CD4-positive, alpha-beta T cell (primary cell): ENCODE measurements around the gene MKKS. TPM values are rescaled to one million over a fixed set of nuclear protein-coding genes. Genes with fewer than 3 reads are reported as not detected.
"Not testable (repeated sequence)": the region's sequence is repeated elsewhere in the genome, so short reads cannot be mapped to it uniquely, and the experiment has no call there.

ENCODE experiments used
- ATAC-seq: fragments of 200-7000 bp; cut with Tn5 transposase; one replicate; pipeline ENCODE4 v1.10.0; 2022; ENCODE audit warnings: mild to moderate bottlenecking; ENCODE audit not compliant: poor library complexity
- CTCF ChIA-PET: fragments of 350-600 bp; sonication (Branson Sonifier 250); formaldehyde crosslinking; loops from one replicate; lab custom pipeline; 2021; ENCODE audit warnings: antibody characterized with exemption, inconsistent platforms; lab: Charles Lee
- POLR2A ChIA-PET: fragments of 350-600 bp; sonication (Branson Sonifier 250); formaldehyde crosslinking; loops from one replicate; lab custom pipeline; 2021; ENCODE audit warnings: antibody characterized with exemption, inconsistent platforms; lab: Charles Lee
- DNase-seq, 14 experiments: peaks; one replicate each; pipeline ENCODE4 v3.0.0-alpha.2; 2013 to 2020; ENCODE audit warnings: mixed read lengths in 2 of 14
- H3K27ac ChIP-seq, 2 donors: one replicate each; pipeline versions ENCODE4 v1.5.1 to v1.7.0; 2013; ENCODE audit warnings: low read length in 2 of 2, low read depth in 1 of 2, mild to moderate bottlenecking in 1 of 2
- H3K27me3 ChIP-seq, 2 experiments: 1 replicate in 1 of 2; 2 replicates in 1 of 2; pipeline versions ENCODE4 v1.6.1 to v1.7.0; 2013; ENCODE audit warnings: low read length in 2 of 2, control low read depth in 1 of 2, mild to moderate bottlenecking in 1 of 2, moderate library complexity in 1 of 2; ENCODE audit not compliant: insufficient read depth in 2 of 2, control insufficient read depth in 1 of 2
- H3K36me3 ChIP-seq: one replicate; pipeline ENCODE4 v1.6.1; 2013; ENCODE audit warnings: low read length, control low read depth; ENCODE audit not compliant: insufficient read depth
- H3K4me1 ChIP-seq: one replicate; pipeline ENCODE4 v1.6.1; 2013; ENCODE audit warnings: low read length, control low read depth; ENCODE audit not compliant: insufficient read depth
- H3K4me3 ChIP-seq: one replicate; pipeline ENCODE4 v1.5.1; 2013; ENCODE audit warnings: mild to moderate bottlenecking, low read length, moderate library complexity
- H3K9me3 ChIP-seq, 2 experiments: 1 replicate in 1 of 2; 2 replicates in 1 of 2; pipeline versions ENCODE4 v1.6.1 to v1.7.0; 2013; ENCODE audit warnings: low read length in 2 of 2, mild to moderate bottlenecking in 2 of 2, control low read depth in 1 of 2, moderate library complexity in 1 of 2; ENCODE audit not compliant: control insufficient read depth in 1 of 2, insufficient read depth in 1 of 2
- H3K27ac Mint-ChIP-seq: one replicate; pipeline ENCODE4 v1.8.0; 2020; ENCODE audit warnings: mixed read lengths
- H3K27me3 Mint-ChIP-seq: one replicate; pipeline ENCODE4 v1.8.0; 2021; ENCODE audit warnings: mixed read lengths
- H3K36me3 Mint-ChIP-seq: one replicate; pipeline ENCODE4 v1.8.0; 2021; ENCODE audit warnings: low read depth, mixed read lengths
- H3K4me1 Mint-ChIP-seq: one replicate; pipeline ENCODE4 v1.8.0; 2021; ENCODE audit warnings: low read depth, mixed read lengths
- H3K4me3 Mint-ChIP-seq: one replicate; pipeline ENCODE4 v1.8.0; 2020; ENCODE audit warnings: mild to moderate bottlenecking, mixed read lengths
- H3K9me3 Mint-ChIP-seq: one replicate; pipeline ENCODE4 v1.8.0; 2020; ENCODE audit warnings: mixed read lengths
- CTCF ChIP-seq: fragments of 200-600 bp; IDR thresholded peaks from one replicate; pipeline ENCODE4 v1.8.0; 2022; ENCODE audit warnings: antibody characterized with exemption, mild to moderate bottlenecking
- intact Hi-C, 2 experiments: fragments of 100-400 bp; cut with DNase I in 1 of 2; cut with micrococcal nuclease in 1 of 2; formaldehyde crosslinking; loops; one replicate each; pipeline versions ENCODE4 v1.15.1 to v1.9.0; 2023 to 2025; cut with DNase I, micrococcal nuclease
- total RNA-seq, 174 experiments: library from RNA in 2 of 174; stranded (reverse) in 2 of 174; gene quantifications; one replicate each; pipeline ENCODE4 v1.2.3 and lab custom pipeline; 2021 to 2026

The MKKS gene
- total RNA-seq, 2 experiments from 2014 or later = 0.66 to 0.78 TPM

GRCh38 chr20:10419550-10420133, 14.4 kb downstream of the MKKS start:
- H3K36me3 ChIP-seq = peaks cover 24% of the 10 kb centered on the region
- Mint-ChIP-seq H3K4me1 (peaks cover 23% of the 10 kb centered on the region), H3K27me3 (no peaks in the 10 kb centered on the region), H3K36me3 (peaks cover 51% of the 10 kb centered on the region), H3K27ac (no peak overlapping the region), H3K4me3 (no peak overlapping the region), H3K9me3 (no peaks in the 10 kb centered on the region)
- H3K27me3 ChIP-seq = no peaks in the 10 kb centered on the region
- H3K4me3 ChIP-seq = no peak overlapping the region
- H3K27ac ChIP-seq = no peak overlapping the region
- POLR2A ChIA-PET = no interaction called here
- no peak for TF ChIP-seq CTCF
- H3K9me3 ChIP-seq = no peaks in the 10 kb centered on the region
- DNase-seq (no peak), ATAC-seq (no peak)
- intact Hi-C loops = loop anchor here in 1 of 2 experiments (10.0 kb wide), 1 partner anchor 1015 kb away; no protein-coding TSS in a partner anchor
- CTCF ChIA-PET = no interaction called here
- no peaks in the 10 kb centered on the region for H3K4me1 ChIP-seq

- H3K27ac ChIP-seq, POLR2A ChIA-PET, H3K9me3 ChIP-seq, H3K4me3 ChIP-seq, DNase-seq, ATAC-seq, H3K27ac Mint-ChIP-seq, intact Hi-C loops, H3K4me1 ChIP-seq, H3K9me3 Mint-ChIP-seq, H3K27me3 ChIP-seq, CTCF ChIA-PET, H3K27me3 Mint-ChIP-seq, H3K4me3 Mint-ChIP-seq: not testable (repeated sequence)
- peaks cover 66% of the 10 kb centered on the region for H3K36me3 Mint-ChIP-seq
- peaks cover 17% of the 10 kb centered on the region for H3K4me1 Mint-ChIP-seq
- H3K36me3 ChIP-seq = peaks cover 35% of the 10 kb centered on the region
Measured at GRCh38 chr20:10417218-10417617, 16.8 kb downstream of the MKKS start.

GRCh38 chr20:10415013-10415650, 18.9 kb downstream of the MKKS start:
- ChIA-PET CTCF (no interaction called here), POLR2A (no interaction called here)
- H3K27ac Mint-ChIP-seq = no peak overlapping the region
- TF ChIP-seq CTCF = no peak
- Histone ChIP-seq H3K4me1 (no peaks in the 10 kb centered on the region), H3K27me3 (no peaks in the 10 kb centered on the region), H3K27ac (no peak overlapping the region), H3K9me3 (no peaks in the 10 kb centered on the region), H3K36me3 (peaks cover 31% of the 10 kb centered on the region), H3K4me3 (no peak overlapping the region)
- peaks cover 7% of the 10 kb centered on the region for H3K4me1 Mint-ChIP-seq
- DNase-seq (no peak), ATAC-seq (no peak)
- no peaks in the 10 kb centered on the region for H3K9me3 Mint-ChIP-seq
- intact Hi-C loops = no loop called here
- peaks cover 64% of the 10 kb centered on the region for H3K36me3 Mint-ChIP-seq
- no peaks in the 10 kb centered on the region for H3K27me3 Mint-ChIP-seq
- no peak overlapping the region for H3K4me3 Mint-ChIP-seq
